ENCODE data around the gene MBOAT1.
"Not testable (repeated sequence)": the region's sequence is repeated elsewhere in the genome, so short reads cannot be mapped to it uniquely, and the experiment has no call there.

The MBOAT1 gene, protein sequence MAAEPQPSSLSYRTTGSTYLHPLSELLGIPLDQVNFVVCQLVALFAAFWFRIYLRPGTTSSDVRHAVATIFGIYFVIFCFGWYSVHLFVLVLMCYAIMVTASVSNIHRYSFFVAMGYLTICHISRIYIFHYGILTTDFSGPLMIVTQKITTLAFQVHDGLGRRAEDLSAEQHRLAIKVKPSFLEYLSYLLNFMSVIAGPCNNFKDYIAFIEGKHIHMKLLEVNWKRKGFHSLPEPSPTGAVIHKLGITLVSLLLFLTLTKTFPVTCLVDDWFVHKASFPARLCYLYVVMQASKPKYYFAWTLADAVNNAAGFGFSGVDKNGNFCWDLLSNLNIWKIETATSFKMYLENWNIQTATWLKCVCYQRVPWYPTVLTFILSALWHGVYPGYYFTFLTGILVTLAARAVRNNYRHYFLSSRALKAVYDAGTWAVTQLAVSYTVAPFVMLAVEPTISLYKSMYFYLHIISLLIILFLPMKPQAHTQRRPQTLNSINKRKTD

DNA sequence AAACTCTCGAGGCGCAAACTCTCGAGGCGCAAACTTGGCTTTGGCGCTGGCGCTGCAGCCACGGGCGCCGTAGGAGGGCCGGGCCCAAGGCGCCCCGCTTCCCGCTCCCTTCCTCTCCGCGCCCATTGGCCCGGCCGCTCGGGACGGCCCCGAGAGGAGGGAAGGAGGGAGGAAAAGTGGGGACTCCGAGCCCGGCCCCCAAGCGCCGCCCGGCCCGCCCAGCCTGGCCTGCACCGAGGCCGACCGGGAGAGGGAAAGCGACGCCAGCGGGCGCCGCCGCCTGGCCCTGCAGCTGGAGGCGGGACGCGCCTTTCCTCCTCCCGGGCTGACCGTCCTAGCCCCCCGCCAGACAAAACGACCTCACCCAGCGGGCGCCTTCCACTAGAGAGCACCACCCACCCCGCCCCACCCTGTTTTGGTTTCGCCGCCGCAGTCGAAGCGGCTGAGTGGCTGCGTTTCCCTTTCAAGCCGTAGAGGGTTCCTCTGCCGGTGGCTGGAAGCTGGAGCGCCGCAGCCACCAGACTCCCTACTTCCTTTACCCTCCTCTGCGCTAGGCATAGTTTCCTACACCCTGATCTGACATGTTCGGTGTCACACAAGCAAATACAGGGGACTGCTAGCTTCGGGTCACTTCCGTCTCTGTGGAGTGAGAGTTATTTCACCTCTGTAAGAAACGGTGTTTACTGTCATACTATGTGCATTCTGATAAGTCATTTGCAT is at the start of gene MBOAT1:
MBOAT1 (minus strand) TSS at position 78 of the 720 bp plus-strand sequence. CDS start 235 bp downstream, outside the sequence.
- DNase-seq (ENCODE audit: low spot score): peak; percentile 93

DNA sequence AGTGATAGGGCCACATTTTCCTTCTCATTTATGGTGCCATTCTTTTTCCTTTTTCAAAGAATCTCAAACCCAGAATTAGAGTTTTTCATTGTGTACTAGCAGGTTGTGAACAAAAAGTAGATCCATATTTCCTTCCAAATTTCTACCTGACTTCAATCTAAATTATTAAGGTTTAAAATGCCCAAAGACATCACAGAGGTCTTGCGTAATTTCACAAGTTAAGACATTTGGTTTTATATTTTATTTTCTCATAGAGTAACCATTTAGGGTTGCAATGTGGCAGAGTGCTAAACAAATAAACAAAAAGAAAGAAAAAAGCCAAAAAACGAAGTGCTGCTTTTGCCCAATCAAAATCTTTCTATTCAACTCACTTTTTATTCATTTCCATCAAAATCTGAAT is 49.4 kb upstream of the MBOAT1 start:
- DNase-seq (ENCODE audit: low spot score): no peak

DNA sequence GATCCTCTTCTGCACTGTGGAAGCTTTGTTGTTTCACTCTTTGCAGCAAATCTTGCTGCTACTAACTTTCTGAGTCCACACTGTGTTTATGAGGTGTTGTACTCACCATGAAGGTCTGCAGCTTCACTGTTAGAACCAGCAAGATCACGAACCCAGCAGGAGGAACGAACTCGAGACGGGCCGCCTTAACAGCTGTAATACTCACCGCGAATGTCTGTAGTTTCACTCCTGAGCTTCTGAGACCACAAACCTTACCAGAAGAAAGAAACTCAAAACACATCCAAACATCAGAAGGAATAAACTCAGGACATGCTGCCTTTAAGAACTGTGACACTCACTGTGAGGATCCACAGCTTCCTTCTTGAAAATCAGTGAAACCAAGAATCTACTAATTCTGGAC is 48.1 kb upstream of the MBOAT1 start:
- no peak for DNase-seq (ENCODE audit: low spot score)

DNA sequence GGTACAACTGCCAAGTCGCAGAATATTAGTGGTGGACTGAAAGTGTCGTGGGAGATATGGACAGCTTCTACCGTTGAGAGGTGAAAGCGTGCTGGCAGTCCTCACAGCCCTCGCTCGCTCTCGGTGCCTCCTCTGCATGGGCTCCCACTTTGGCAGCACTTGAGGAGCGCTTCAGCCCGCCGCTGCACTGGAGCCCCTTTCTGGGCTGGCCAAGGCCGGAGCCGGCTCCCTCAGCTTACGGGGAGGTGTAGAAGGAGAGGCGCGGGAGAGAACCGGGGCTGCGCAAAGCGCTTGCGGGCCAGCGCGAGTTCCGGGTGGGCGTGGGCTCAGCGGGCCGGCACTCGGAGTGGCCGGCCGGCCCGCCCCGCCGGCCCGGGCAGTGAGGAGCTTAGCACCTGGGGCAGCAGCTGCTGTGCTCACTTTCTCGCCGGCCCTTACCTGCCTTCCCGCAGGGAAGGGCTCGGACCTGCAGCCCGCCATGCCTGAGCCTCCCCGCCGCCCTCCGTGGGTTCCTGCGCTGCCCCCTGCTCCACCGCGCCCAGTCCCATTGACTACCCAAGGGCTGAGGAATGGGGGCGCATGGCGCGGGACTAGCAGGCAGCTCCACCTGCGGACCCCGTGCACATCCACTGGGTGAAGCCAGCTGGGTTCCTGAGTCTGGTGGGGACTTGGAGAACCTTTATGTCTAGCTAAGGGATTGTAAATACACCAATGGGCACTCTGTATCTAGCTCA is 47.2 kb upstream of the MBOAT1 start:
- no peak for DNase-seq (ENCODE audit: low spot score)

DNA sequence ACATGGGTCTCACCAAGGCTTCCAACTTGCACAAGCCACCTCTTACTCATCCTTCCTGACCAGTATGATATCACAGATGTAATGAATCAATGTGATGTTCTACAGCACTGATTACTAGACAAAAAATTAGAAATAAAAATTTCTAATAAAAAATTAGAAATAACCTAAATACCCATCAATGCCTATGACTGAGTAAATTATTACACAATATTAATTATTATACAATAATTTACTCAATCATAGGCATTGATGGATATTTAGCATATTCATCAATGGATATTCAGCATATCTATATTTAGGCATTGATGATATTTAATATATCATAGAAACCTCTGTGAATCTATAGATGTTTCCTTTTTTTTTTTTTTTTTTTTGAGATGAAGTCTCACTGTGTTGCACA is 43.2 kb upstream of the MBOAT1 start:
- no peak for DNase-seq (ENCODE audit: low spot score)

DNA sequence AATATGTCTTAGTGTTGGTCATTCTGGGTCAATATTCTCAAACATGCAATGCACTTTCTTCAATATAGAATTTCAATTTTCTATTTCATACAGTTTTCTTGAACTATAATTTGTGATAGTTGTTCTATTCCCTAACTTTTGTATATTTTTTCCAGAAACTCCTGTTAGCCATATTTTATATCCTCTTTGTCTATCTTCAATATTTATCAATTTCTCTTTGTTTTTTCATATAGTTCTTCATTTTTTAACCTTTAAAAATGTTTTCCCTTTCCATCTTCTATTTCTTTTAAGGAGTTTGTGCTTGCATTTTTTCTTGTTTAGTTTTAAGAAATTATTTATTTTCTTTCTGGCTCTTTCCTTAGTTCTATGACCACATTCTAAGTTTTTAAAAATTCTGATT is 42.0 kb upstream of the MBOAT1 start:
- no peak for DNase-seq (ENCODE audit: low spot score)

DNA sequence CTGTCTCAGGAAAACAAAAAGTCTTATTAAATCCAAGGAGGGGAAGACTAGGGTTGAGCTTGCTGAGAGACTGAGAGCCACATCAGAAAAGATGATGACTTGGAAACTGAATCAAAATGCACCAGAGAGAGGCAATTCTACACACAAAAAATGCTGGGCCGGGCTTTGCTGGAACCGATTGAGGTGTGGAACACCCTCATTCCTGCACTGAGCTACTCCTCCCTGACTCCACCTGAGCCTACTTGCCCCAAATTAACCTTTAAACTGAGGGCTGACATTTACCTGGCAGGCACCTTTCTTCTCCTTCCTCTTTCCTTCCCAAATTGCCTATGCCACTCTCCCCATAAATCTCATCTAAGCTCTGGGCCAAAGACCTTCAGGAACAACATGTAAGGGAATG is 40.8 kb upstream of the MBOAT1 start:
- DNase-seq (ENCODE audit: low spot score): no peak

DNA sequence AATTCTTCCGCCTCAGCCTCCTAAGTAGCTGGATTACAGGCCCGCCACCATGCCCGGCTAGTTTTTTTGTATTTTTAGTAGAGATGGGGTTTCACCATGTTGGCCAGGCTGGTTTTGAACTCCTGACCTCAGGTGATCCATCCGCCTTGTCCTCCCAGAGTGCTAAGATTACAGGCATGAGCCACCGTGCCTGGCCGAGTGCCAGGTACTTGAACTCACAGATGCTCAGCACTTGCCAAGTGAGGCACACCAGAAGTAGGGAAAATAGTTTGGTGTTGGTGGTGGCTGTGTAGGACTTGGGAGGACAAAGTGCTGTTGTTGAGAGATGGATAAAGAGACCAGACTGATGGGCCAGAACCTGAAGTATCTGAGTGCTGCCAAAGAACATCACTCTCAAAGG is 40.0 kb upstream of the MBOAT1 start:
- DNase-seq (ENCODE audit: low spot score): no peak

DNA sequence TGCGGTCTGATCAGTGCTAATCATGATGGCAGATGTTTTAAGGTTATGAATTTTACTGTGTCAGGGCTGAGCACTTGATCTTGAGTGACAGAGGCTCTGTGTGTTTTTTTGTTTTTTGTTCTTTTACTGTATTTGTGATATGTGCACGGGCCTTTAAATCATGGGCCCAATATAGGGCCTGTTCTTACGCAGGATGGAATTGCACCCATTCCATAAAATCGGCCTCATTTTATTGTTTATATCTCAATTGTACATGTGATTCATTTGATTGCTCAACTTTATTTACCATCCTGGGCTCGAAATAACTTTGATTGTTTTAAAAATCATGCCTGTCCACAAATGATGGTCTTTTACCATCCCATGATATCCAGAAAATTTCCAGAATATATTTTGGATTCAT is 39.3 kb upstream of the MBOAT1 start:
- DNase-seq (ENCODE audit: low spot score): no peak

DNA sequence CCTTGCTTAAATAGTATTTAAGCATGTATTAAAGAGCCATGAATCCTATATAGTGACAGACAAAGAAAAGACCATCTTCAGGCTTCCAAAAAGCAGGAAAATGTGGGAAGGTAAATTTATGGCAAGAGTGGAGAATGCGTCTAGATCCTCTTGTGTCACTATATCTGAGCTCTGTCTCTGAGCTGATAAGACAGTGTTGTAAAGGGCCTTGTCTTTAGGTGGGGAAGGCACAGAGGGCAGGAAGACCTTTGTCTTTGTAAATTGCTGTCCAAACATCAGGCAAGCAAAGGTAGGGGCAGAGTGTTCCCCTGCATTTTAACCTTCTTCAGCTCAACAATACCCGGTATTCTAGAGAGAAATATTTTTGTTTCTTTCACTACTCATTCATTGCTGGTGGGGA is 33.9 kb upstream of the MBOAT1 start:
- no peak for DNase-seq (ENCODE audit: low spot score)

DNA sequence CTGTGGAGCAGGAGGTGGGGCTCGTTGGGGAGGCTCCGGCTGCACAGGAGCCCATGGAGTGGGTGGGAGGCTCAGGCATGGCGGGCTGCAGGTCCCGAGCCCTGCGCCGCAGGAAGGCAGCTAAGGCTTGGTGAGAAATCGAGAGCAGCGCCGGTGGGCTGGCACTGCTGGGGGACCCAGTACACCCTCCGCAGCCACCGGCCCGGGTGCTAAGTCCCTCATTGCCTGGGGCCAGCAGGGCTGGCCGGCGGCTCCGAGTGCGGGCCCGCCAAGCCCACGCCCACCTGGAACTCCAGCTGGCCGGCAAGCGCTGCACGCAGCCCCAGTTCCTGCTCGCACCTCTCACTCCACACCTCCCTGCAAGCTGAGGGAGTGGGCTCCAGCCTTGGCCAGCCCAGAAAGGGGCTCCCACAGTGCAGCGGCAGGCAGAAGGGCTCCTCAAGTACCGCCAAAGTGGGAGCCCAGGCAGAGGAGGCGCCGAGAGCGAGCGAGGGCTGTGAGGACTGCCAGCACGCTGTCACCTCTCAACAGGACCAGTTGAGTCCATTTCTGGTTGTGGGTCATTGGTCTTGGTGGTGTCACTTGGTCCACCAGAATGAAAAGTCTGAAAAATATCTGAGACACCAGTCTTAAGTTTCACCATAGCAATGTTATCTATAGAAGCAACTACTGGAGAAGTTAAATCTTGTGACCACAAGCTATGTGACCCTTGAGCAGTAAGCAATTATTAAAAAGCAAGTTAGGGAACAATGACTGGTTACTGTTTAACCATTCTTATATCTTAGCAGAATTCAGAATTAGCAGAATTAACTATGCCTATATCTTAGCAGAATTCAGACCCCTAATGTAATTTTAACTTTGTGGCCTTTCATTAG is 32.8 kb upstream of the MBOAT1 start:
- not testable (repeated sequence) for DNase-seq (ENCODE audit: low spot score)

DNA sequence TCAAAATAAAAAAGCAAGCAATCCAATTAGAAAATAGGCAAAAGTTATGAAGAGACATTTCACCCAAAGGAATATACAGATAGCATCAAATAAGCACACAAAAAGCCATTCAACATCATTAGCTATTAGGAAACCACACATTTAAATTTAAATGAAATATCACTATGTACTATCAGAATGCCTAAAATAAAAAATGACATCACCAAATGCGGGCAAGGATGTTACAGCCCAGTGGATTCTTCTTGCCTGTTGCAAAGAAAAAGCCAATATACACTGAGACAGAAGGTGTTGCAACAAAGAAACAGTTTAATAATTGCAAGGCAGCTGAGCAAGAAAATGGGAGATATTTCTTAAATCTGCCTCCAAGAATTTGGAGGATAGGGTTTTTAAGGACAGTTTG is 31.0 kb upstream of the MBOAT1 start:
- DNase-seq (ENCODE audit: low spot score): no peak

DNA sequence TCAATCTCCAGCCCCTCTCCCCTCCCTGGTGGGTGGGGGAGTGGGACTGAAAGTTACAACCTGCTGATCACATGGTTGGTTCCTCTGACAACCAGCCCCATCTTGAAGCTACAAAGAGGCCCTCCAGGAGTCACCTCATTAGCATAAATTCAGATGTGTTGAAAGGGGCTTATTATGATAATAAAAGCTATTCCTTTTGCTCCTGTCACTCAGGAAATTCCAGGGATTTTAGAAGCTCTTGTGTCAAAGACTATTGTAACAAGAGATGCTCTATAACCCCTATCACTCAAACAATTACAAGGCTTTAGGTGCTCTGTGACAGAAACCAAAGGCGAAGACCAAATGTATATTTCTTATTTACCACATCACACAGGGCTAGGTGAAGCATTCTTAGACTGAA is 30.1 kb upstream of the MBOAT1 start:
- DNase-seq (ENCODE audit: low spot score): no peak

DNA sequence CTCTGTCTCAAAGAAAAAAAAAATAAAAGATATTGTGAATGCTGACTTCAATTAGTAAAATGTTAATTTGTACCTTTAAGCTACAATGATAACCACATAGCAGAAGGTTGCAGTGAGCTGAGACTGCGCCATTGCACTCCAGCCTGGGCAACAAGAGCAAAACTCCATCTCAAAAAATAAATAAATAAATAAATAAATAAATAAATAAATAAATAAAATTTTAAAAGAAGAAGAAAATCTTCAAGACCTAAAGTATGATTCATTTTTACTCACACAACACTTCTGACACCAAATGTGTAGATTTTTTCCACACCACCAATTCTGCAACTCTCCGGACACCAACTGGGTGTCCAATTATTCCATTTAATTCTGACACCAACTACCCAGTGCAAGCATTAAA is 28.8 kb upstream of the MBOAT1 start:
- no peak for DNase-seq (ENCODE audit: low spot score)

DNA sequence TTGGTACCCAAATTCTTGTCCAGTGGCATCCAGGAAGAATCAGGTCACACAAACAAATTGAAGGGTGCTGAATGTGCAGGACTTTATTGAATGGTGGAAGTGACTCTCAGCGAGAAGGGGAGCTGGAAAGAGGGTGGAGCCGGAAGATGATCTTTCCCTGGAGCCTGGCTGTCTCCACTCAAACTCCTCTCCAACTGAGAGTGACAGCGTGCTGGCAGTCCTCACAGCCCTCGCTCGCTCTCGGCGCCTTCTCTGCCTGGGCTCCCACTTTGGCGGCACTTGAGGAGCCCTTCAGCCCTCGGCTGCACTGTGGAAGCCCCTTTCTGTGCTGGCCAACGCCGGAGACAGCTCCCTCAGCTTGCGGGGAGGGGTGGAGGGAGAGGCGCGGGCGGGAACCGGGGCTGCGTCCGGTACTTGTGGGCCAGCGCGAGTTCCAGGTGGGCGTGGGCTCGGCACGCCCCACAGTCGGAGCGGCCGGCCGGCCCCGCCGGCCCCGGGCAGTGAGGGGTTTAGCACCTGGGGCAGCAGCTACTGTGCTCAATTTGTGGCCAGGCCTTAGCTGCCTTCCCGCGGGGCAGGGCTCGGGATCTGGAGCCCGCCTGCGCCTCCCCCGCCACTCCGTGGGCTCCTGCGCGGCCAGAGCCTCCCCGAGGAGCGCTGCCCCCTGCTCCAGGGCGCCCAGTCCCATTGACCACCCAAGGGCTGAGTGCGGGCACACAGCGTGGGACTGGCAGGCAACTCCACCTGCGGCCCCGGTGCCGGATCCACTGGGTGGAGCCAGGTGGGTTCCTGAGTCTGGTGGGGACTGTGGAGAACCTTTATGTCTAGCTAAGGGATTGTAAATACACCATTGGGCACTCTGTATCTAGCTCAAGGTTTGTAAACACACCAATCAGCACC is 26.7 kb upstream of the MBOAT1 start:
- no peak for DNase-seq (ENCODE audit: low spot score)

DNA sequence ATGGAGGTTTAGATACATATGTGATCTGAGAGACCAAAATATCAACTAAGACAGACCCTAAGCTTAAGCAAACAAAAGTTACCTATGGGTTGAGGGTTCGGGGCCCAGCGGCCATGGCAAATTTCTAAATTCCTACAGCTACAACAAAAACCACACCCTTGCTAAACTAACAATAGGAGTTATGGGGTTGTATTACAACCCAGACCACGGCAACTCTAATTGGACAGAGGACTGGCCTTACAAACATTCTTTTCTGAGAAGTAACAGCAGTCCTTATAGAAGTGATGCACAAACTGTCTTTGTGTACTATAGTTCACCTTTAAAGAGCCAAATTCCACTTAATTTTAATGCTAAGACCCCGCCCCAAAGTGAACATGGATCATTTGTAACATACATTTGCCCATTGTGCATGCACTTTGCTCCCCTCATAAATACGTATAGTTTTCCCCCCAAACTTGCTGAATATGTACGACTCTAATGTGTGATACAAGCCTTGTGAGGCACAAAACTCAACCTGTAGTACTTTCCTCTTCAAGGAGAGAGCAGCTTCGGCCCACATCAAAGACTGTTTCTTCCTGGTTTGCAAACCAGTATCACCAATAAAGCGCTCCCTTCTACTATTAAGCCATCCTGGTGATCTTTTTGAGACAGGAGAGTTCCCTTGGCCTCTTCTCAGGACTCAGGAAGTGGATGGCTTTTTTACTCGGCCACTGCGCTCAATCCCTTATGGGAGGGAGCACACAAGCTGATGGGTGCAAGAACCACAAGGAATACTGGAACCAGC is 25.6 kb upstream of the MBOAT1 start:
- no peak for DNase-seq (ENCODE audit: low spot score)

DNA sequence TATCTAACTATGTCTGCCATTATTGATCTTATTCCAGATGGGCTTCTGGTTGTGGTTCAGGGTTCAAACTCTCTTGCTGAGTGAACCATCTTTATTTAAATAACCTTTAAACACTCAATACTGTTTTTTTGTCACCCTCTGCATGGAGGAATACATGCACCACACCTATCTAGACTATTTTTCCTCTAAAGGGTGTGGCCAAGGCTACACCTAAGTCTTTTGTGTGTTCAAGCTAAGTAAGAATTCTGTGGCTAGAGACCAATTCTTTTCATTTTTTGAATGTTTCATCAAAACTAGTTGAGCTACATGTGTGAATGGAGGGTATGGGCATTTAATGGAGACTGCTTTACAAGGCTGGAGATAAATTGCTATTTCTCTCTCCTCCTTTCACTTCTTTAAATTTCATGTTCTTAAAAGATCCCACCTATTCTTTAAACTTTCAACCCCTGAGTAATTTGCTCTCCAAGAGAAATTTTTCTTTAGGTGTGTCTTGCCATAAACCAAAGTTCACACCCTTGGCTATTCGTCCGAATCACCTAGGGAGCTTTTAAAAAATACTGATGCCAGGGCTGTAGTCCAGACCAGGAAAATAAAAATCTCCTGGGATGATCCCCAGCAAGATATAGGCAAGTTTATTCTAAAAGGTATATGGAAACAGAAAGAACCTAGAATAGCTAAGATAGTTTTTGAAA is 24.8 kb upstream of the MBOAT1 start:
- DNase-seq (ENCODE audit: low spot score): no peak

DNA sequence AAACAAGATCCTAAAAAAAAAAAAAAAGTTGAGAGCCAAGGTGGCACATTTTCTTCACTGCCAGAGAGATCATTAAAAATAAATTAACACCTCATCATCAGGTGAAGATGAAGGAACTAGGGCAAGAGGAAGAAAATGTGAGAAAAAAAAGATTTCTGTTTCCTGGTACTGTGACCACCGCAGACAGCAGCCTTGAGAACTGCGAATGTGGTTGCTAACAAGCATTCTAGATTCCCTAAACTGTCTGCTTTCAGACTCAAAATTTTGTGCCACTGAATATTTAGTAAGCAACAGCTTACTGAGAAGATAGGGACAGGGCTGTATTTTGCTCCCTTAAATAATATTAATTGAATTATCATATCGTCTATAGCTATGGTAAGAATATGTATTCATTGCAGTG is 24.1 kb upstream of the MBOAT1 start:
- no peak for DNase-seq (ENCODE audit: low spot score)

DNA sequence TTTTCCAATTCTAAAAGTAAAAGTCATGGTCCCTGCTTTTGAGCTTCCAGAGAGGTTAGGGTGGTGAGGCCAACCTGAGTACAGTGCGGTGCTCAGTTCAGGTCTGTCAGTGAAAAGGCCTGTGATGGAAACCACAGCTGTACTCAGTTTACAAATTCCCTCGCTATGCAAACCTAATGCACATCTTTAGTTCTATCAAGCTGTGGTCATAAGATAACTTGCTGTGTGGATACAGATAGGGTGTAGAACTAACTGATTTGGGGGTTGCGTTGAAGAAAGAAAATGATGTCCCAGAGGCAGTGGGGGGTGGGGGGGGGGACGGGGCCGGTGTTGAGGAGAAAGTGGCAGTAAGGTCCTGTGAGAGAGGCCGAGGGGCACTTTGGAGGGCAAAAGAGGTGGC is 22.8 kb upstream of the MBOAT1 start:
- no peak for DNase-seq (ENCODE audit: low spot score)
